ENCODE data around the gene SPTLC3.

GRCh38 chr20:13007596-13007995 lies 1.2 kb upstream of the SPTLC3 start:
- TF ChIP-seq CTCF (IDR thresholded peaks at IDR 0.05) (no peak), EZH2 (IDR thresholded peaks at IDR 0.05; ENCODE audit: borderline replicate concordance, insufficient read depth, low read depth, low read length, poor library complexity, severe bottlenecking) (no peak)
